GM12801 (cell line): Measurements from ENCODE around the gene PPM1N.

Source experiments
- TF ChIP-seq, protein P1 (sequence below): IDR thresholded peaks from one replicate; pipeline ENCODE4 v1.5.1; 2011; ENCODE audit warnings: control low read depth; ENCODE audit not compliant: insufficient read length; ENCODE audit errors: extremely low read depth

Gene PPM1N

DNA sequence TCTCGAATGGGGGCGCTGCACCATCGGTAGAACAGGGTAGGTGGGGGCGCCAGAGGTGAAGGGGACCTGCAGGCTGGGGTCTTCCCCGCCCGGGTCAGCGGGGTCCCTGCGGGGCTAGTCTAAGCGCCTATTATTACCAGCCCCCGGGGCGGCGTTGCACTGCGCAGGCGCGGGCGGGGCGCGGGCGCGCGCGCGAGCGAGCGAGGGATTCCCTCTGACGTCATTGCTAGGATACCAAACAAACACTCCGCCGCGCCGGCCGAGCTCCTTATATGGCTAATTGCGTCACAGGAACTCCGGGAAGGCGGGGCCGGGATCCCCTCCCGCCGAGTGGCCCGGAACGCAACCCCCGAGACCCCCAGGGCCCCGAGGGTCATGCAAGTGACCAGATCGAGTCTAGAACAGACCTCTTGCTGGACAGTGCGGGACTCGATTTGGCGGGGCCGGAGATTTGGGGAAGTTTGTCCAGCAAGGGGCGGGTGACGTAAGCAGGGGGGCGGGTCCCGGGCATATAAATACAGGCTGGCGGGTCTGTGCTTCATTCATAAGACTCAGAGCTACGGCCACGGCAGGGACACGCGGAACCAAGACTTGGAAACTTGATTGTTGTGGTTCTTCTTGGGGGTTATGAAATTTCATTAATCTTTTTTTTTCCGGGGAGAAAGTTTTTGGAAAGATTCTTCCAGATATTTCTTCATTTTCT, 30.6 kb upstream of the PPM1N start, which contains the start of gene FOSB:
FOSB (plus strand) TSS at position 541 of the 703 bp plus-strand sequence. CDS start 591 bp downstream, outside the sequence.
- TF ChIP-seq, protein P1, sequence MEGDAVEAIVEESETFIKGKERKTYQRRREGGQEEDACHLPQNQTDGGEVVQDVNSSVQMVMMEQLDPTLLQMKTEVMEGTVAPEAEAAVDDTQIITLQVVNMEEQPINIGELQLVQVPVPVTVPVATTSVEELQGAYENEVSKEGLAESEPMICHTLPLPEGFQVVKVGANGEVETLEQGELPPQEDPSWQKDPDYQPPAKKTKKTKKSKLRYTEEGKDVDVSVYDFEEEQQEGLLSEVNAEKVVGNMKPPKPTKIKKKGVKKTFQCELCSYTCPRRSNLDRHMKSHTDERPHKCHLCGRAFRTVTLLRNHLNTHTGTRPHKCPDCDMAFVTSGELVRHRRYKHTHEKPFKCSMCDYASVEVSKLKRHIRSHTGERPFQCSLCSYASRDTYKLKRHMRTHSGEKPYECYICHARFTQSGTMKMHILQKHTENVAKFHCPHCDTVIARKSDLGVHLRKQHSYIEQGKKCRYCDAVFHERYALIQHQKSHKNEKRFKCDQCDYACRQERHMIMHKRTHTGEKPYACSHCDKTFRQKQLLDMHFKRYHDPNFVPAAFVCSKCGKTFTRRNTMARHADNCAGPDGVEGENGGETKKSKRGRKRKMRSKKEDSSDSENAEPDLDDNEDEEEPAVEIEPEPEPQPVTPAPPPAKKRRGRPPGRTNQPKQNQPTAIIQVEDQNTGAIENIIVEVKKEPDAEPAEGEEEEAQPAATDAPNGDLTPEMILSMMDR, result no peak

DNA sequence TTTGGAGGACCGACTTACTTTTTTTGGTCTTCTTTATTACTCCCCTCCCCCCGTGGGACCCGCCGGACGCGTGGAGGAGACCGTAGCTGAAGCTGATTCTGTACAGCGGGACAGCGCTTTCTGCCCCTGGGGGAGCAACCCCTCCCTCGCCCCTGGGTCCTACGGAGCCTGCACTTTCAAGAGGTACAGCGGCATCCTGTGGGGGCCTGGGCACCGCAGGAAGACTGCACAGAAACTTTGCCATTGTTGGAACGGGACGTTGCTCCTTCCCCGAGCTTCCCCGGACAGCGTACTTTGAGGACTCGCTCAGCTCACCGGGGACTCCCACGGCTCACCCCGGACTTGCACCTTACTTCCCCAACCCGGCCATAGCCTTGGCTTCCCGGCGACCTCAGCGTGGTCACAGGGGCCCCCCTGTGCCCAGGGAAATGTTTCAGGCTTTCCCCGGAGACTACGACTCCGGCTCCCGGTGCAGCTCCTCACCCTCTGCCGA, 30.0 kb upstream of the PPM1N start:
- TF ChIP-seq, protein P1, result no peak

DNA sequence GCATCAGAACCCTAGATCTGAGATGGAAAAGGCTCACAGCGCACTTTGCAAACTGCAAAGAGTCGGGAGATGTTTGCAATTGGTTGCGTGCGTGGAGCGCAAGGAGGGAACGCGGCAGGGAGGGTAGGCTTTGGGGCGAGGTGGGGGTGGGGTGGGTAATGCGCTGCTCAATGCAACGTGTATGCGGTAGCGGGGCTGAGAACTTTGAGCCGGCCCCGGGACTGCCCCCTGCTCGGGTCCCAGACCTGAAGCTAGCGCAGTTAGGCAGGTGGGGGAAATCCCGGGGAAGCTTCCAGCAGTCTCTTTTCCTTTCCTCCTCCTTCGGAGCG, 29.5 kb upstream of the PPM1N start:
- TF ChIP-seq, protein P1, result no peak

DNA sequence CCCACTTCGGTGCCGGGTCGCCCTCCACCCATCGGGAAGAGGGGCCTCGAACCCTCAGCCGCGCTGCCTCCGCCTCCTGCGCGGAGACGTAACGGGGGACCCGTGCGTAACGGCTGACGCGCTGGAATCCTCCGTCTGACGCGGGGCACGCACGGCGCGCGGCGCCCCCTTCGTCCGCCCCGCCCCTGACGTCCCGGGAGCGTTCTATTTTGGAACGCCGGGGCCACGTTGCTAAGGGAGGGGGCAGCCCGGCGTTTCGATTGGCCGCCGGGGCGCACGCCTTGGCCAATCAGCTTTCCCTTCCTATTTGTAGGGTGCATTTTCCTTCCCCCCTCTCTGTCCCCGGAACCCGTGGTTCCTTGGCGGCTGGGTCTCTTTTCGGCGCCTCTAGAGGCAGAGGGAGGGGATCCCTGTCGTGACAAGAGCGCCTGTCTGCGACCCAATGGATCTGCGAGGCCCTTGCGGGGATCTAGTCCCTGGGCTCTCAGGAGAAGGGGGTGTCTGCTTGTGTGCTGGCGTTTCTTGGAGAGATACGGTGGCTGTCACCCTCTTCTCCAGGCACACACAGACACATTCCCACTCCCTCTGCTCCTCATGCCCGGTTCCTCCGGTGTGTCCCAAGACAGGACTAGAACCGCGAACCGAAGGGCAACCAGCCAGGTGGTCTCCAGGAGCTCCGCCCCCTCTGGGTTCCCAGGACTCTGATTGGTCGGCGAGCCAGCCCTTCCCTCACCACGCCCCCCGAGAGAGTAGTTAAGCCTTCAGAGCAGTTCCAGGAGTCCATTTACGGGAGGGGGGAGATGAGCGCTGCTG, 28.9 kb upstream of the PPM1N start:
- TF ChIP-seq, protein P1, result no peak

DNA sequence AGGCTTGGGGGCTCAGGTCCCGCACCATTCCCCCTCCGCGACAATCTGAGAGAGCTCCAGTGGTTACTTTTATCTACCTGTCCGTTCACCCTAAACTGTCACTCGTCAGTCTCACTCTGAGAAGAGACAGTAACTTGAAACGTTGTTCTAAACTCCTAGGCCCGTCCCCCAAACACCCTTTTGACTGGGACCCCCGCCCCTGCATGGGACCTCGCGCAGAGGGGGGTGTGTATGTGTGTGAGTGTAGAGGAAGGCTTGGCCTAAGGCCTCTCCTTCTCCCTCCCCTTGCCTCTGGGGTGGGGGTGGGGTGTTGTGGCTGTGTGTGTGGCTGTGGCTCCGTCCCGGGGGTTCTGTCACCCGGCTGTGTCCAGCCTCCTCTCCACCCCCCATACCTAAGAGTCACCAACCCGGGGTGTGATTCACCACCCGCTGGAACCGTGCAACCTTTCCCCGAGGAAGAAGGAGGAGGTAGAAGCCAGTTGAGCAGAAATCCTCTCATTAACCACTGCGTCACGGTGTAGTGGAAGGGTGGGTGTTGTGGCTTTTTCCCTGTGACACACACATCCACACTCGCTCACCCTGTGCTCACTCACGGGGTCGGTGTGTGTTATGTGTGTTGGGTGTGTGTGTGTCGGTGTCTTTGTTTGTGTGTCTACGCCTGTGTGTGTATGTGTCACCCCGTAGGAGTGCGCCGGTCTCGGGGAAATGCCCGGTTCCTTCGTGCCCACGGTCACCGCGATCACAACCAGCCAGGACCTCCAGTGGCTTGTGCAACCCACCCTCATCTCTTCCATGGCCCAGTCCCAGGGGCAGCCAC, 28.1 kb upstream of the PPM1N start:
- TF ChIP-seq, protein P1, result no peak

DNA sequence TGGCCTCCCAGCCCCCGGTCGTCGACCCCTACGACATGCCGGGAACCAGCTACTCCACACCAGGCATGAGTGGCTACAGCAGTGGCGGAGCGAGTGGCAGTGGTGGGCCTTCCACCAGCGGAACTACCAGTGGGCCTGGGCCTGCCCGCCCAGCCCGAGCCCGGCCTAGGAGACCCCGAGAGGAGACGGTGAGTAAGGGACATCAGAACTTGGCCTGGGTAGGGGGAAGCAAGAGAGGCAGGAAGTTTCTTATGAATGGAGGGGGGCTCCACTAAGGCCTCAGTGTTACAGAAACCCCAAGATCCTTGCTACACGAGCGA, 27.5 kb upstream of the PPM1N start:
- TF ChIP-seq, protein P1, result no peak

DNA sequence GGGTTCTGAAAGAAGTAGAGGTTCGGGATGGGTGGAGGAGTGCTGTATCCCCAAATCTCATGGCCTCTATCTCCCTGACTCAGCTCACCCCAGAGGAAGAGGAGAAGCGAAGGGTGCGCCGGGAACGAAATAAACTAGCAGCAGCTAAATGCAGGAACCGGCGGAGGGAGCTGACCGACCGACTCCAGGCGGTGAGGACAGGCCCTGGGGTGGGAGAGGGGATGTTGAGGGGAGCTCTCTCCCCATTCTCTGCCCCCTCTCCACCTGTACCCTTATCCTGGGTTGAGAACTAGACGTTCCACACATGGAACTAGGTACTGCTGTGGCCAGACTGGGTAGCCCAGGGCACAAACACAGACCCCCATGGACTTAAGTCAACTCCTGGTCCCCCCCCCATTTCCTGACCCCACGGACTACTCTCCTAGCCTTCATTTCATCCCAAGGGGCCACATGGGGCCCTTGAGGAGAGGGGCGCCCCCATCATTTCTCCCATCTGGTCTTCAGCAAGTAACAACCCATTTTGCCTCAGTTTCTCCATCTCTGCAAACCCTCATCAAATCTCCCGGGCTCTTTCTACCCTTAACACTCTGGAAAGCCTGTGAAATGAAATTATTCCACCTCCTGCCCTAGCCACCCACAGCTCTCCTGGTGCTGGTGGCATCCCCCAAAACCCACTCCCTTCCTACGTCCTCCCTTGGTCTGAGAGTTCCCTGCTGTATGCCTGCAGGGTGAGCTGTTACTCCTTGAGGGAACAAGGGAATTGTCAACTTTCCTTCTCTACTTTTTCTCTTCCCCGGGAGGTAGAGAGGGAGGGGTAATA, 26.9 kb upstream of the PPM1N start:
- TF ChIP-seq, protein P1, result no peak
